HepG2 (cell line): ENCODE measurements around the gene ADGRL3.

Source experiments
- DMAP1 ChIP-seq: IDR thresholded peaks from 2 replicates; pipeline ENCODE4 v1.6.1; 2016
- MAF1 ChIP-seq: sonication (generic); formaldehyde crosslinking; IDR thresholded peaks from 2 replicates; pipeline ENCODE4 v1.5.0; 2020; ENCODE audit warnings: missing genetic modification reagents, borderline replicate concordance
- RNF2 ChIP-seq: fragments of 450-650 bp; conservative IDR thresholded peaks from 2 replicates; pipeline ENCODE4 v1.6.1; 2016; ENCODE audit warnings: low read depth
- SIN3B ChIP-seq: fragments of 150-350 bp; IDR thresholded peaks from 2 replicates; pipeline ENCODE4 v1.6.1; 2014; ENCODE audit warnings: low read length
- SMYD3 ChIP-seq: sonication (generic); formaldehyde crosslinking; IDR thresholded peaks from 2 replicates; pipeline ENCODE4 v1.8.1; 2023; ENCODE audit warnings: mild to moderate bottlenecking, missing genetic modification reagents
- TAF1 ChIP-seq: sonication (generic); formaldehyde crosslinking; IDR thresholded peaks from 2 replicates; pipeline ENCODE4 v1.4.0; 2020; ENCODE audit warnings: missing genetic modification reagents
- TEAD2 ChIP-seq: sonication (generic); formaldehyde crosslinking; IDR thresholded peaks from 2 replicates; pipeline ENCODE4 v1.9.0; 2021; ENCODE audit warnings: missing genetic modification reagents
- YY1 ChIP-seq: IDR thresholded peaks from 2 replicates; pipeline ENCODE4 v1.6.1; 2011; ENCODE audit warnings: low read length, low read depth, moderate library complexity, mild to moderate bottlenecking; ENCODE audit not compliant: insufficient read depth, insufficient replicate concordance
- ZNF883 ChIP-seq: sonication (generic); formaldehyde crosslinking; IDR thresholded peaks from 2 replicates; pipeline ENCODE4 v1.5.1; 2020; ENCODE audit warnings: mild to moderate bottlenecking, missing genetic modification reagents; ENCODE audit errors: not compliant biosample characterization
- TF ChIP-seq, protein P1 (sequence below): sonication (generic); formaldehyde crosslinking; IDR thresholded peaks from 2 replicates; pipeline ENCODE4 v1.5.0; 2020; ENCODE audit warnings: mild to moderate bottlenecking, missing genetic modification reagents, moderate library complexity
- TF ChIP-seq, protein P2 (sequence below): sonication (generic); formaldehyde crosslinking; IDR thresholded peaks from 2 replicates; pipeline ENCODE4 v1.8.0; 2022; ENCODE audit warnings: mild to moderate bottlenecking, missing genetic modification reagents
- TF ChIP-seq, protein P3 (sequence below), 2 experiments: fragments of 450-650 bp in 1 of 2; sonication (generic) in 1 of 2; formaldehyde crosslinking in 1 of 2; IDR thresholded peaks; 2 replicates each; pipeline versions ENCODE4 v1.6.1 to v1.8.0; 2016 to 2022; ENCODE audit warnings: antibody characterized with exemption in 1 of 2, mild to moderate bottlenecking in 1 of 2, missing genetic modification reagents in 1 of 2
- TF ChIP-seq, protein P4 (sequence below): conservative IDR thresholded peaks from 2 replicates; pipeline ENCODE4 v1.6.1; 2018; ENCODE audit warnings: missing genetic modification reagents

DNA sequence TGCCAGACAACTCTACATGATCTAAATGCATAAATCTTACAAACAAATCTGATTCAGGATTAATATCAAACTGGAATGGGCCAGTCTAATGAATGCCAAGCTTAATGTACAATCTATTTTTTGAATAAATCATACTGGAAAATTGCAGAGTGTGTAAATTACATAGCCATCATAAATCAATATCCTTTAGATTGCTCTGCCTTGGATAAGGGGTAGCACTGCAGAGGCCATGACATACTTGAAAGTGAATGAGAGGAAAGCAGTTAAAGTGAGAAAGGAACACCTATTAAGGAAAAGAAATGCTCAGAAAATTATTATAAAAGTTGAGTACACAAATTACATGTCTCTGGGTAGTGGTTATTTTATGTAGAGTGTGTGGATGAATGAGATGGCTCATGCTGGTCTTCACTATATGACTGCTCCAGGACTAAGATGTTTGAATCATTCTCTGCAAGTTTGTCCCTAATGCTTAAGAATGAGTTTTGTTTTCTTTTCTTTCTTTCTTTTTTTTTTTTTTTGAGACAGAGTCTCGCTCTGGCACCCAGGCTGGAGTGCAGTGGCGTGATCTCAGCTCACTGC is 100.2 kb downstream of the ADGRL3 start:
- TF ChIP-seq DMAP1 (no peak), ZNF883 (CRISPR knock-in tag) (no peak), RNF2 (no peak), YY1 (no peak), MAF1 (CRISPR knock-in tag) (no peak), SMYD3 (CRISPR knock-in tag) (no peak), TEAD2 (CRISPR knock-in tag) (no peak), TAF1 (CRISPR knock-in tag) (no peak), SIN3B (no peak)
- TF ChIP-seq, protein P1, sequence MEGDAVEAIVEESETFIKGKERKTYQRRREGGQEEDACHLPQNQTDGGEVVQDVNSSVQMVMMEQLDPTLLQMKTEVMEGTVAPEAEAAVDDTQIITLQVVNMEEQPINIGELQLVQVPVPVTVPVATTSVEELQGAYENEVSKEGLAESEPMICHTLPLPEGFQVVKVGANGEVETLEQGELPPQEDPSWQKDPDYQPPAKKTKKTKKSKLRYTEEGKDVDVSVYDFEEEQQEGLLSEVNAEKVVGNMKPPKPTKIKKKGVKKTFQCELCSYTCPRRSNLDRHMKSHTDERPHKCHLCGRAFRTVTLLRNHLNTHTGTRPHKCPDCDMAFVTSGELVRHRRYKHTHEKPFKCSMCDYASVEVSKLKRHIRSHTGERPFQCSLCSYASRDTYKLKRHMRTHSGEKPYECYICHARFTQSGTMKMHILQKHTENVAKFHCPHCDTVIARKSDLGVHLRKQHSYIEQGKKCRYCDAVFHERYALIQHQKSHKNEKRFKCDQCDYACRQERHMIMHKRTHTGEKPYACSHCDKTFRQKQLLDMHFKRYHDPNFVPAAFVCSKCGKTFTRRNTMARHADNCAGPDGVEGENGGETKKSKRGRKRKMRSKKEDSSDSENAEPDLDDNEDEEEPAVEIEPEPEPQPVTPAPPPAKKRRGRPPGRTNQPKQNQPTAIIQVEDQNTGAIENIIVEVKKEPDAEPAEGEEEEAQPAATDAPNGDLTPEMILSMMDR (CRISPR knock-in tag): no peak
- TF ChIP-seq, protein P2, sequence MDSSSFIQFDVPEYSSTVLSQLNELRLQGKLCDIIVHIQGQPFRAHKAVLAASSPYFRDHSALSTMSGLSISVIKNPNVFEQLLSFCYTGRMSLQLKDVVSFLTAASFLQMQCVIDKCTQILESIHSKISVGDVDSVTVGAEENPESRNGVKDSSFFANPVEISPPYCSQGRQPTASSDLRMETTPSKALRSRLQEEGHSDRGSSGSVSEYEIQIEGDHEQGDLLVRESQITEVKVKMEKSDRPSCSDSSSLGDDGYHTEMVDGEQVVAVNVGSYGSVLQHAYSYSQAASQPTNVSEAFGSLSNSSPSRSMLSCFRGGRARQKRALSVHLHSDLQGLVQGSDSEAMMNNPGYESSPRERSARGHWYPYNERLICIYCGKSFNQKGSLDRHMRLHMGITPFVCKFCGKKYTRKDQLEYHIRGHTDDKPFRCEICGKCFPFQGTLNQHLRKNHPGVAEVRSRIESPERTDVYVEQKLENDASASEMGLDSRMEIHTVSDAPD (CRISPR knock-in tag): no peak
- TF ChIP-seq, protein P3, sequence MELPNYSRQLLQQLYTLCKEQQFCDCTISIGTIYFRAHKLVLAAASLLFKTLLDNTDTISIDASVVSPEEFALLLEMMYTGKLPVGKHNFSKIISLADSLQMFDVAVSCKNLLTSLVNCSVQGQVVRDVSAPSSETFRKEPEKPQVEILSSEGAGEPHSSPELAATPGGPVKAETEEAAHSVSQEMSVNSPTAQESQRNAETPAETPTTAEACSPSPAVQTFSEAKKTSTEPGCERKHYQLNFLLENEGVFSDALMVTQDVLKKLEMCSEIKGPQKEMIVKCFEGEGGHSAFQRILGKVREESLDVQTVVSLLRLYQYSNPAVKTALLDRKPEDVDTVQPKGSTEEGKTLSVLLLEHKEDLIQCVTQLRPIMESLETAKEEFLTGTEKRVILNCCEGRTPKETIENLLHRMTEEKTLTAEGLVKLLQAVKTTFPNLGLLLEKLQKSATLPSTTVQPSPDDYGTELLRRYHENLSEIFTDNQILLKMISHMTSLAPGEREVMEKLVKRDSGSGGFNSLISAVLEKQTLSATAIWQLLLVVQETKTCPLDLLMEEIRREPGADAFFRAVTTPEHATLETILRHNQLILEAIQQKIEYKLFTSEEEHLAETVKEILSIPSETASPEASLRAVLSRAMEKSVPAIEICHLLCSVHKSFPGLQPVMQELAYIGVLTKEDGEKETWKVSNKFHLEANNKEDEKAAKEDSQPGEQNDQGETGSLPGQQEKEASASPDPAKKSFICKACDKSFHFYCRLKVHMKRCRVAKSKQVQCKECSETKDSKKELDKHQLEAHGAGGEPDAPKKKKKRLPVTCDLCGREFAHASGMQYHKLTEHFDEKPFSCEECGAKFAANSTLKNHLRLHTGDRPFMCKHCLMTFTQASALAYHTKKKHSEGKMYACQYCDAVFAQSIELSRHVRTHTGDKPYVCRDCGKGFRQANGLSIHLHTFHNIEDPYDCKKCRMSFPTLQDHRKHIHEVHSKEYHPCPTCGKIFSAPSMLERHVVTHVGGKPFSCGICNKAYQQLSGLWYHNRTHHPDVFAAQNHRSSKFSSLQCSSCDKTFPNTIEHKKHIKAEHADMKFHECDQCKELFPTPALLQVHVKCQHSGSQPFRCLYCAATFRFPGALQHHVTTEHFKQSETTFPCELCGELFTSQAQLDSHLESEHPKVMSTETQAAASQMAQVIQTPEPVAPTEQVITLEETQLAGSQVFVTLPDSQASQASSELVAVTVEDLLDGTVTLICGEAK (IDR thresholded peaks at IDR 0.05): no peak
- TF ChIP-seq, protein P3 (CRISPR knock-in tag; IDR thresholded peaks at IDR 0.05): no peak
- TF ChIP-seq, protein P4, sequence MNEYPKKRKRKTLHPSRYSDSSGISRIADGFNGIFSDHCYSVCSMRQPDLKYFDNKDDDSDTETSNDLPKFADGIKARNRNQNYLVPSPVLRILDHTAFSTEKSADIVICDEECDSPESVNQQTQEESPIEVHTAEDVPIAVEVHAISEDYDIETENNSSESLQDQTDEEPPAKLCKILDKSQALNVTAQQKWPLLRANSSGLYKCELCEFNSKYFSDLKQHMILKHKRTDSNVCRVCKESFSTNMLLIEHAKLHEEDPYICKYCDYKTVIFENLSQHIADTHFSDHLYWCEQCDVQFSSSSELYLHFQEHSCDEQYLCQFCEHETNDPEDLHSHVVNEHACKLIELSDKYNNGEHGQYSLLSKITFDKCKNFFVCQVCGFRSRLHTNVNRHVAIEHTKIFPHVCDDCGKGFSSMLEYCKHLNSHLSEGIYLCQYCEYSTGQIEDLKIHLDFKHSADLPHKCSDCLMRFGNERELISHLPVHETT (CRISPR knock-in tag): no peak
